ENCODE results near the gene FRMD6. TPM values are rescaled to one million over a fixed set of nuclear protein-coding genes. Genes with fewer than 3 reads are reported as not detected.

Gene FRMD6
- total and polyA plus RNA-seq, 10 of the 15 experiments (the other 5 are each of a cell fraction or from before 2014, with no cell fraction given) = 0.86 to 7.8 (median 3.3) TPM

- no peak overlapping the region for H3K4me2 ChIP-seq (ENCODE audit: control insufficient read depth, insufficient read depth)
- no peak overlapping the region for H3K4me3 ChIP-seq
- no peaks in the 10 kb centered on the region for H3K9me3 ChIP-seq (replicated peaks; ENCODE audit: control insufficient read depth, insufficient read depth, low read length)
- no peak overlapping the region for H3K27ac ChIP-seq (ENCODE audit: control insufficient read depth, insufficient read depth)
- no TSS peak for BruUV-seq (replicated peaks)
- H3K79me2 ChIP-seq (ENCODE audit: control insufficient read depth, insufficient read depth, low read length) = no peaks in the 10 kb centered on the region
- no peaks in the 10 kb centered on the region for H3K36me3 ChIP-seq (ENCODE audit: control insufficient read depth in 2 of 2, insufficient read depth in 2 of 2, low read length in 1 of 2)
- ChIA-PET CTCF (no interaction called here), SMC1A (ENCODE audit: uncharacterized antibody, unreplicated experiment) (no interaction called here), RAD21 (ENCODE audit: unreplicated experiment) (no interaction called here), POLR2A (interaction anchor here (0.5 kb wide), 1 partner anchor 435 kb away, joined by 3 read pairs; no protein-coding TSS in a partner anchor)
- ATAC-seq (peak; percentile 50), FAIRE-seq (no peak), DNase-seq (ENCODE audit: low read depth, low spot score) (no peak)
- H4K20me1 ChIP-seq (ENCODE audit: control insufficient read depth, insufficient read depth) = no peaks in the 10 kb centered on the region
- in situ Hi-C loops (cut with MboI) (no loop called here), intact Hi-C loops (cut with micrococcal nuclease; ENCODE audit: unreplicated experiment) (no loop called here)
- no peaks in the 10 kb centered on the region for H3K27me3 ChIP-seq (replicated peaks in 1 of 2; ENCODE audit: control insufficient read depth in 2 of 2, insufficient read depth in 2 of 2, low read length in 1 of 2)
- no peak overlapping the region for H3K9ac ChIP-seq (ENCODE audit: control insufficient read depth, insufficient read depth, low read length)
- H3K4me1 ChIP-seq (ENCODE audit: control insufficient read depth, insufficient read depth, low read length) = no peaks in the 10 kb centered on the region
- no peak overlapping the region for H2AFZ ChIP-seq (ENCODE audit: control insufficient read depth, low read depth, low read length)
- no peak for TF ChIP-seq NKRF (conservative IDR thresholded peaks at IDR 0.05)
- TF ChIP-seq SIX5 (IDR thresholded peaks at IDR 0.05; ENCODE audit: low read depth, low read length, severe bottlenecking) = no peak
- TF ChIP-seq BMI1 (IDR thresholded peaks at IDR 0.05; ENCODE audit: borderline replicate concordance) = no peak
- TF ChIP-seq ZBED1 (IDR thresholded peaks at IDR 0.05; ENCODE audit: borderline replicate concordance) = no peak
- no peak for TF ChIP-seq SMAD1 (IDR thresholded peaks at IDR 0.05; ENCODE audit: low read depth, partially characterized antibody)
- no peak for TF ChIP-seq RBBP5 (conservative IDR thresholded peaks at IDR 0.05)
- no peak for TF ChIP-seq NR2C1 (IDR thresholded peaks at IDR 0.05)
- 0 out of 2 replicates have a peak, but pooled peaks have one; percentile 37 for TF ChIP-seq TCF7 (IDR thresholded peaks at IDR 0.05; ENCODE audit: borderline replicate concordance)
- no peak for TF ChIP-seq GATAD2B (conservative IDR thresholded peaks at IDR 0.05; ENCODE audit: low read depth)
- peak; percentile 33; the same call in 1 of the 2 replicates for TF ChIP-seq JUNB (IDR thresholded peaks at IDR 0.05)
- TF ChIP-seq RCOR1 (conservative IDR thresholded peaks at IDR 0.05; ENCODE audit: low read depth, low read length) = no peak
Observed at GRCh38 chr14:51676549-51676948, 24.8 kb downstream of the FRMD6 start.
